ENCODE measurements around the gene GALR3. TPM values are rescaled to one million over a fixed set of nuclear protein-coding genes. Genes with fewer than 3 reads are reported as not detected.

Gene GALR3
- total RNA-seq, 1 experiment from 2014 or later = 0.31 TPM

DNA sequence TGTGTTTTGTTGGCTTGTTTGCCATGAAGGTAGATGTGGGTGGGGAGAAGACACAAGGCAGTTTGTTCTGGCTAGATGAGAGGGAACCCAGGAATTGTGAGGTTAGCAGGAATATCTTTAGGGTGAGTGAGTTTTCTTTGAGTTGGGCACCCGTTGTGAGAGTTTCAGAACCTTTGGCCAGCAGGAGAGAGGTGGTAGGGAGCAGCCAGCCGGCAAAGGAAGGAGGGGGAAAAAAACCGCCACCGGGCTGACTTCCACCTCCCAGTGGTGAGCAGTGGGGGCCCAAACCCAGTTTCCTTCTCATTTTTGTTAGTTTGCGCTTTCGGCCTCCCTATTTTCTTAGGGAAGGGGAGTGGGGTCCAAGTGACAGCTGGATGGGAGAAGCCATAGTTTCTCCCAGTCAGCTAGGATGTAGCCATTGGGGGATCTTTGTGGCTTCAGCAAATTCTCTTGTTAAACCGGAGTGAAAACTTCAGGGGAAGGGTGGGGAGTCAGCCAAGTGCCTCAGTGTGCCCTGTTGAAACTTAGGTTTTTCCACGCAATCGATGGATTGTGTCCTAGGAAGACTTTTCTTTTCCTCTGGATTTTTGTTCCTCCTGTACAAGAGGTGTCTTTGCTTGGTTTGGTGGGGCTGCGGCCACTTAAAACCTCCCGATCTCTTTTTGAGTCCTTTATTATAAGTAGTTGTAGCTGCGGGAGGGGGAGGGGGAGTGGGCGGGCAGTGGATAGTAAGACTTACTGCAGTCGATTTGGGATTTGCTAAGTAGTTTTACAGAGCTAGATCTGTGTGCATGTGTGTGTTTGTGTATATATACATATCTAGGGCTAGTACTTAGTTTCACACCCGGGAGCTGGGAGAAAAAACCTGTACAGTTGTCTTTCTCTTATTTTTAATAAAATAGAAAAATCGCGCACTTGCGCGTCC lies 16.5 kb upstream of the GALR3 start:
- no peaks in the 10 kb centered on the region for H3K36me3 ChIP-seq (ENCODE audit: low read depth)
- TF ChIP-seq EZH2 (IDR thresholded peaks at IDR 0.05; ENCODE audit: low read depth) = no peak
- TF ChIP-seq, protein P1, sequence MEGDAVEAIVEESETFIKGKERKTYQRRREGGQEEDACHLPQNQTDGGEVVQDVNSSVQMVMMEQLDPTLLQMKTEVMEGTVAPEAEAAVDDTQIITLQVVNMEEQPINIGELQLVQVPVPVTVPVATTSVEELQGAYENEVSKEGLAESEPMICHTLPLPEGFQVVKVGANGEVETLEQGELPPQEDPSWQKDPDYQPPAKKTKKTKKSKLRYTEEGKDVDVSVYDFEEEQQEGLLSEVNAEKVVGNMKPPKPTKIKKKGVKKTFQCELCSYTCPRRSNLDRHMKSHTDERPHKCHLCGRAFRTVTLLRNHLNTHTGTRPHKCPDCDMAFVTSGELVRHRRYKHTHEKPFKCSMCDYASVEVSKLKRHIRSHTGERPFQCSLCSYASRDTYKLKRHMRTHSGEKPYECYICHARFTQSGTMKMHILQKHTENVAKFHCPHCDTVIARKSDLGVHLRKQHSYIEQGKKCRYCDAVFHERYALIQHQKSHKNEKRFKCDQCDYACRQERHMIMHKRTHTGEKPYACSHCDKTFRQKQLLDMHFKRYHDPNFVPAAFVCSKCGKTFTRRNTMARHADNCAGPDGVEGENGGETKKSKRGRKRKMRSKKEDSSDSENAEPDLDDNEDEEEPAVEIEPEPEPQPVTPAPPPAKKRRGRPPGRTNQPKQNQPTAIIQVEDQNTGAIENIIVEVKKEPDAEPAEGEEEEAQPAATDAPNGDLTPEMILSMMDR (conservative IDR thresholded peaks at IDR 0.05) = no peak
- TSS peak; percentile 55 for BruUV-seq (replicated peaks)
- peaks cover 18% of the 10 kb centered on the region for H3K4me1 ChIP-seq (replicated peaks; ENCODE audit: insufficient read depth)
- peak overlapping the region; percentile 100 for H3K4me3 ChIP-seq
- intact Hi-C loops (cut with micrococcal nuclease; ENCODE audit: unreplicated experiment) = loop anchor here (5.0 kb wide), 3 partner anchors 36 to 259 kb away; partner anchors contain the start of genes ANKRD54 and GGA1
- no peaks in the 10 kb centered on the region for H3K9me2 ChIP-seq (ENCODE audit: insufficient read depth)
- peaks cover 29% of the 10 kb centered on the region for H3K79me2 ChIP-seq (ENCODE audit: low read depth)
- H3K27me3 ChIP-seq (ENCODE audit: insufficient read depth, low read depth) = no peaks in the 10 kb centered on the region
- peaks cover 42% of the 10 kb centered on the region; the same call in 1 of the 2 replicates for H3F3A ChIP-seq (ENCODE audit: insufficient read depth, low read depth)
- ChIA-PET CTCF (interaction anchor here (0.7 to 2.3 kb wide), 2 partner anchors 11 to 236 kb away, joined by 4 to 21 read pairs; no protein-coding TSS in a partner anchor), POLR2A (ENCODE audit: unreplicated experiment) (interaction anchor here (0.6 to 1.1 kb wide), 5 partner anchors 9 to 478 kb away, joined by 3 to 14 read pairs (median 3); partner anchors contain the start of gene PDXP)
- no peak overlapping the region for H3K27ac ChIP-seq
- peak overlapping the region; percentile 86 for H3K4me2 ChIP-seq
- no peak overlapping the region for H2AFZ ChIP-seq
- H3K9me3 ChIP-seq (ENCODE audit: insufficient read depth, low read depth) = no peaks in the 10 kb centered on the region
- peaks cover 16% of the 10 kb centered on the region for H4K20me1 ChIP-seq (ENCODE audit: insufficient read depth)
- peak in 1 of 2 experiments; percentile 20 for DNase-seq

DNA sequence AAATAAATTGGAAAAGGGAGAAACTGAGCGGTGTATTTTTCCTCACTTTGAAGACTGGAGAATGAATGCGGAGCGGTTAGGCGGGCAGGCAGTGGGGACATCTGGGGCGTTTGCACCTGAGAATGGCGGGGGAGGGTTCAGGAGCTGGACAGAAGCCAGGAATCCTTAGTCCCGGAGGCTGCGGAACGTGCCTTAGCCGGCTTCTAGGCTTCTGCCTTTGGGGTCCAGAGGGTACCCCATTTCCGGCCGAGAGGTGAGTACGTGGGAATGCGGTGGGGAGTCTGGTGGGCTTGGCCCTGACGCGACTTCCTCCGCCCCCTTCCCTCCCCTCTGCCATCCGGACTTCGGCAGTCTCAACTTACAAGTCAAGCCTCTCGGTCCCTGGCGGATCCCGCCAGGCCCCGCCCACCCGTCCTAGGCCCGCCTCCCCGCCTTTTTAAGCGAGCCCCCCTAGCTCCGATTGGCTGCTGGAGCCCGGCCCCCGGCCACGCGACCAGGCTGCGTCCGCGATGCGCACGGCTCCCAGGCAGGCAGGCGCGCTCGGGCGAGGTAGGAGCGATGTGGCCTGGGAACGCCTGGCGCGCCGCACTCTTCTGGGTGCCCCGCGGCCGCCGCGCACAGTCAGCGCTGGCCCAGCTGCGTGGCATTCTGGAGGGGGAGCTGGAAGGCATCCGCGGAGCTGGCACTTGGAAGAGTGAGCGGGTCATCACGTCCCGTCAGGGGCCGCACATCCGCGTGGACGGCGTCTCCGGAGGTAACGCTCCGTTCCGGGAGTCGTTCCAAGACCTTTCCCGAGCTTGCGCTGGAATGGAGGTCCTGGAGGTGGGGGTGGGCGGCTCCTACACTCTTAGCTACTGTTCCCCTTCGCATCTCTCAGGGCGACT lies 15.5 kb upstream of the GALR3 start, which contains the start of gene GCAT:
Gene GCAT, plus strand, starts transcription at position 525 of the 884 bp plus-strand sequence. Its CDS starts 34 bp downstream, at position 559.
- intact Hi-C loops (cut with micrococcal nuclease; ENCODE audit: unreplicated experiment) = loop anchor here (5.0 kb wide), 3 partner anchors 35 to 260 kb away; partner anchors contain the start of genes ANKRD54 and GGA1
- Histone ChIP-seq H4K20me1 (ENCODE audit: insufficient read depth) (peaks cover 16% of the 10 kb centered on the region), H3K36me3 (ENCODE audit: low read depth) (no peaks in the 10 kb centered on the region), H3K79me2 (ENCODE audit: low read depth) (peaks cover 29% of the 10 kb centered on the region), H2AFZ (peak within 1 kb of the TSS; percentile 82), H3K4me1 (replicated peaks; ENCODE audit: insufficient read depth) (peaks cover 18% of the 10 kb centered on the region), H3K27me3 (ENCODE audit: insufficient read depth, low read depth) (no peaks in the 10 kb centered on the region), H3K4me3 (peak within 1 kb of the TSS; percentile 100), H3F3A (ENCODE audit: insufficient read depth, low read depth) (peaks cover 42% of the 10 kb centered on the region), H3K27ac (no peak within 1 kb of the TSS), H3K9me3 (ENCODE audit: insufficient read depth, low read depth) (no peaks in the 10 kb centered on the region), H3K4me2 (peak within 1 kb of the TSS; percentile 86), H3K9me2 (ENCODE audit: insufficient read depth) (no peaks in the 10 kb centered on the region)
- CTCF ChIA-PET = interaction anchor here (0.5 to 2.3 kb wide), 10 partner anchors 10 to 299 kb away, joined by 3 to 21 read pairs (median 4); no protein-coding TSS in a partner anchor
- DNase-seq = peak; percentile 96
- no peak for TF ChIP-seq EZH2 (IDR thresholded peaks at IDR 0.05; ENCODE audit: low read depth)
- TF ChIP-seq, protein P1 (conservative IDR thresholded peaks at IDR 0.05) = no peak
- POLR2A ChIA-PET (ENCODE audit: unreplicated experiment) = interaction anchor here (0.5 to 1.1 kb wide), 19 partner anchors 8 to 478 kb away, joined by 3 to 15 read pairs (median 4); partner anchors contain the start of genes ANKRD54, C22orf23, GGA1 and PDXP
- no TSS peak for BruUV-seq (replicated peaks)
